ENCODE data around the gene SLC2A9. TPM values are rescaled to one million over a fixed set of nuclear protein-coding genes. Genes with fewer than 3 reads are reported as not detected.

SLC2A9 gene
- 0.23 to 0.84 TPM (median 0.36 TPM) in 5 replicates for total RNA-seq (2022; extraction: Qiagen RNA extraction; ENCODE audit: low read depth)

DNA sequence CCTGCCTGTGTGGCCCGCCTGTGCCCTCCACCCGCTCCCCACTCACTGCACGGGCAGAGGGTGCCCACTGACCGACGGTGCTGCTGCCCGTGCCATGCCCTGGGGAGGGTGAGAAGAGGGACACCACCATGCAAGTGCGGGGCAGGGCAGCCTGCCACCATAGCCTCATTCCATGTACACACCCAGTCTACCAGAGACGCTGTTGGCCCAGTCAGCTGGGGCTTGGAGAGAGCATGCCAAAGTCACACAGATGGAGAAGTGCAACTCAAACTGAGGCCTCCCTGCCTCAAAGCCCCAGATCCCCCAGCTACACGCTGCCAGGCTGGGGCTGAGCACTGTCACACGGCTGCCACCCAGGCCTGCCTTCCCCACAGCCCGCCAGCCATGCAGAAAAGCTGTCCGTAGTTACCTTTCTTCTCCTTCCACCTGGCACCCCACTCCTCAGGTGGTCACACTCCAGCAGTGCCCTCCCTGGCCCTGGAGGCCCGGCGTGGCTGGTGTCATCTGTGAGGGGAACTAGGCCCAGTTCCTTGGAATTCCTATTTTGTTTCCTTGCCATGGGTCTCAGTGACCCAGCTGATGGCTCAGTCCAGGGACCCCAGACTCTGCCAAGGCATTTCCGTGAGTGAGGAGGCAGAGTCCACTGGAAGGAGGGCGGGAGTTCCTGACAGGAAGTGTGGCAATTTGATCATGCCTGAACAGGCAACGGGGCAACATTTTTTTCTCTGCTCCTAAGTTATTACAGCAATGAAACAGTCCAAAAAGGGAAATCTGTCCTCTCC, at the start of gene SLC2A9:
SLC2A9 (minus strand) TSS at position 627 of the 782 bp plus-strand sequence; CDS start at position 559, 68 bp downstream.

GRCh38 chr4:9781343-9782135, 239.8 kb downstream of the SLC2A9 start, which contains the start of gene DRD5:
Gene DRD5 (plus strand): TSS chr4:9781634. CDS start chr4:9782030, 396 bp downstream.

Other genes starting within 250 kb of the SLC2A9 start
- not detected in 5 replicates for gene DRD5, start 239.9 kb downstream of the SLC2A9 start, total RNA-seq (2022; extraction: Qiagen RNA extraction; ENCODE audit: low read depth)
- gene WDR1, start 95.3 kb upstream of the SLC2A9 start, total RNA-seq (2022; extraction: Qiagen RNA extraction; ENCODE audit: low read depth) = 197 to 214 TPM (median 213 TPM) in 5 replicates

Measured in A549 treated with DMSO at 1 μM for 4 hours (cell line).